Left colon (tissue), 2 donors: Measurements from ENCODE around the gene TRIP4. TPM values are rescaled to one million over a fixed set of nuclear protein-coding genes. Genes with fewer than 3 reads are reported as not detected.
"Not testable (repeated sequence)": the region's sequence is repeated elsewhere in the genome, so short reads cannot be mapped to it uniquely, and the experiment has no call there.

Source experiments
- ATAC-seq: fragments of 200-7000 bp; cut with Tn5 transposase; one replicate; pipeline ENCODE4 v1.9.1; 2020; ENCODE audit warnings: mild to moderate bottlenecking, moderate library complexity
- DNase-seq, 2 donors: peaks; one replicate each; pipeline ENCODE4 v3.0.0-alpha.2; 2020
- intact Hi-C, 2 donors: fragments of 100-400 bp; cut with DNase I in 1 of 2; cut with micrococcal nuclease in 1 of 2; formaldehyde crosslinking; loops; one replicate each; pipeline versions ENCODE4 v1.11.2 to v1.14.0; 2022; cut with DNase I, micrococcal nuclease
- total RNA-seq, 2 donors: library from RNA; stranded (reverse); fragmentation: NEBNext Ultra II Directional; extraction: Animal tissue kit (Norgen Biotek cat#: 25700); gene quantifications; one replicate each; pipeline ENCODE4 v1.2.1, GENCODE V29; 2021
- donor health status: DM: no; HTN: no; CAD: no.
- donor health status: DM: yes; HTN: yes; CAD: no.

The TRIP4 gene
- total RNA-seq, 2 donors from 2014 or later = 34.2 to 34.4 TPM

DNA sequence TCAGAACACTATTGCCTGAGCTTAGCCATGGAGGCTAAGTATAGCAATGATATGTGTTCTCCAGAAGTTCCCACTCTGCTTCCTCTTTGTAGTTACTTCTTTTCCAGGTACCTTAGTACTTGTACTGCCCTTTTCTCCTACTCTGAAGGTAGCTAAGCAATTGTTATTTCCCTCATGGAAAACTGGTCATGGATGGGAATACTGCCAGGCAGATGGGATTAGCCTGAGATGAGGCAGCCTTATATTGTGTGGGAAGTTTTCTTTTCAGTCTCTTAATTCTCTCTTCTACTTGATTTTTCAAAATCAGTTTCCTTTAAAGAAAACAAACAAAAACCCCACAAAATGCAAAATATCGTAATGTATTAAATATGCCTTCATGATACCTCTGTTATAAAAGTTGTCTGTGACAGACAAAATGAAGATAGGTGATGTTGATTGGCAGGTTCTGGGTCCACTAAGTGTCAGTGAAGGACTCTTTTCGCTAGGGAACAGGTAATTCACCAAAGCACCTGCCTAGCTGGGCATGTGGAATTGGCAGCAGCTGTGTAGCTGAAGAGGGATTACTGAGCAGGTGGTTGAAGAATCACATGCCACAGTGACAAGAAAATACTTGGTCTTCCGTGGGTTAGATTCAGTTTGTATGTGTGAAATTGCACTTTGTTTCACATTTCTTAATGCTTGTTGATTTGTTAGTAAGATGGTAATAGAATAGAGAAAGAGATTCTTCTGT lies 76.8 kb downstream of the TRIP4 start:
- intact Hi-C loops = no loop called here
- DNase-seq (no peak), ATAC-seq (no peak)

DNA sequence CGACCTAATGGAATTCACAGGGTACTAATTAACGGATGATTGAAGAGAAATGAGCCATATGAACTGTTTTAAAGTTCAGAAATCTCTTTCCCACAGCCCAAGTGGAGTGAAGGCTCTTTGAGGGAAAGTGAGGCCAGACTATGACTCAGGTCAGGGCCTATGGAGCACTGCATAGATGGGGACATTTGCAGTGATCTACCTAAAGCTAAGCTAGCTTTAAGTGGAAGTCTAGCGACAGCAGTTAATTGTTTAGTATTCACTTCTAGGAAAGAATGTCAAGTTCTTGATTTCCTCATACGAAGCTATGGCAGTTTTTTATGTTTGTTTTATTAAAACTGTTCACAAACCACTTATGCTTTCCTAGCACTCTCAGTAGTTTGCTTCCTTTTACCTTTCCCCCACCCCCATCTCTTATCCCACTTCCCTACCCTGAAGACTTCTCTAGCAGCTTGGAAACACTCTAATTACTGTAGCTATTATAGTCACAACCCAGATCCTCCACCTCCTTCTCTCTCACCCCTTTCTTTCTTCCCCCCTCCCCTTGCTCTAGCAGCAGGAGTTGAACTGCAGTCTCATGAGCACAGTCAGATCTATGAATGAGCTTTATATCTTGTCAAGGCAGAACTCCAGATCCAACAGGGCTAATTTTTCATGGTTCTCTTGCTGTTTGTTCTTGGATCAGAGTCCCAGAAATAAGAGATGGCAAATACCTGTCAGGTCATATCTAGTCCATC lies 78.9 kb downstream of the TRIP4 start:
- ATAC-seq (no peak), DNase-seq (no peak)
- intact Hi-C loops = no loop called here

DNA sequence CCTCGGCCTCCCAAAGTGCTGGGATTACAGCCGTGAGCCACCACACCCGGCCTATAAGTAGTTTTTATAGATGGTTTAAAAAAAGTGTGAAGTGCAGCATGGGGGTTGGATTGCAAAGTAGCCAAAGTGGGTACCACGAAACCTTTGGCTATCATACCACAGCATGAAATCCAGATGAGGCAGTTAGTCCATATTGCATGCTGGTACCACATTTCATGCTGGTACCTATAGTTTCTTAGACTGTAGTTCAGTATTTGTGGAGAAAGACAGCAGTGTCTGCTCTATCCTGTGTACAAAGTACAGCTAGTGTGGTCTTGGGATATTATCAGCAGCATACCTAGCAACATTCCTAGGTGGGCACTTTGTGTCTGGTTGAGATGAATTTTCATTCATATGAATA lies 84.5 kb downstream of the TRIP4 start:
- no peak for ATAC-seq
- intact Hi-C loops = no loop called here
- no peak for DNase-seq

DNA sequence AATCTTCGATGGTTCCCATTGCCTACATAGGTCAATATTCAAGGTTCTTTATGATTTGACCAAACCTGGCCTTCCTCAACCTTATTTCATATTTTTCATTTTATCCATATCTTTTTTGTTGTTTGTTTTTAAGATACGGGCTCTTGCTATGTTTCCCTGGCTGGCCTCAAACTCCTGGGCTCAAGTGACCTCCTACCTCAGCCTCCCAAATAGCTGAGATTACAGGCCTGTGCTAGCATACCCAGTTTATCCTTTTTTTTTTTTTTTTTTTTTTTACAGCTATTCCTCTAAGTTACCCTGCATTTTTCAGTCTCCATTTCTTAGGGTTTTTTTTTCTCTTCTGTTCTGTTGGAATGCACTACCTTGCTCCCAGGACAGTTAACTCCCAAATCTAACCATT lies 87.2 kb downstream of the TRIP4 start:
- no peak for DNase-seq
- intact Hi-C loops = no loop called here
- ATAC-seq = no peak

DNA sequence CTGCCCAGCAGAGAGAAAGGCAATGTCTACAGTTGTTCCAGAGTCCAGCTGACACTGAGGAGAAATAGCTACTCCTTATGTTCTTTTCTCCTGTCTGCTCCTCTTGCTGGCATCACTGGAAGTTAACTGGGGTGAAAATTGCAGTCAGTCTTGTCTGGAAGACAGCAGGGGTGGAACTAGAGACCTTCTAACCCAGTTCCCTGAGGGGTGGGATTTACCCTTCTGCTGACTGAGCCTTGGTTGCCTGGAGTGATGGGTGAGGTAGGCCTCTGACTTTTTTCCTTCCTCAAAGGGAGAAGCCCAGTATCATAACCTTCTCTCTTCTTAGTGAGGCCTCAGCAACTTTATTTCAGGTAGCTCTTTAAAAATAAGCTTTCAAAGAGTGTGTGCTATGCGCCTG lies 88.9 kb downstream of the TRIP4 start:
- no peak for ATAC-seq
- intact Hi-C loops = no loop called here
- DNase-seq = no peak

DNA sequence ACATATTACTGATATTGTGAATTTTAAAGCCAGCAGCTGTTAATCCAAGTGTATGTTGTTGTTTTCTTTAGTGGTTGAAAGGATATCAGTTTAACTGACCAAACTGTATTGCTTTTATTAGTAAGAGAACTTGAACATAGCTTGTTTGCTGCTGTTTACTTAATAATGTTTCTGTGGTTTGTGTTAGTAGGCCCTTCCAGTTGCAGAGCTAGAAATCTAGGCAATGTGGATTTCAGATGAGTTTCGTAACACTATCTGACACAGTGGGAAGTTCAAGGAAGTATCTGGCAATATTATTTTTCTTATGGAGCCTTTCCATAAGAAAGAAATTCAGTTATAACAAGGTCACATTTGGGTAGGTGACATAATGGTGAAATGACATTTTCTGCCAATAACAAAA lies 91.2 kb downstream of the TRIP4 start:
- intact Hi-C loops = no loop called here
- DNase-seq (no peak), ATAC-seq (no peak)

DNA sequence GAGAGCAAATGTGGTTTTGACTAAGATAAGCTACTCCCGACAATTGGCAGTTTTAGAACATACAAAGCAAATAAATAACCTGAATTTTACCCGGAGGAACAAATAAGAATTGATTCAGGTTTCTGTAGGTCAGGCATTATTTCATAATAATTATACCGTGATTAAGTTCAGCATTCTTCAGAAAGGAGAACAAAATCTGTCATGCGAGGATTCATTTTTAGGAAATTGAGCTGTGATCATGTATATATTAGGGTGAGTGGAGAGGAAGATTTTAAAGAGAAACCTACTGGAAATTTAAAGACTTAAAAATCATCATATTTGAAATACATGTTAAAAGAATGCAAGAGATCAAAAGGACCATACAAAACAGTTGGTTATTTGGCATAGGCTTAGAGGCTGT lies 93.3 kb downstream of the TRIP4 start:
- no peak for DNase-seq

DNA sequence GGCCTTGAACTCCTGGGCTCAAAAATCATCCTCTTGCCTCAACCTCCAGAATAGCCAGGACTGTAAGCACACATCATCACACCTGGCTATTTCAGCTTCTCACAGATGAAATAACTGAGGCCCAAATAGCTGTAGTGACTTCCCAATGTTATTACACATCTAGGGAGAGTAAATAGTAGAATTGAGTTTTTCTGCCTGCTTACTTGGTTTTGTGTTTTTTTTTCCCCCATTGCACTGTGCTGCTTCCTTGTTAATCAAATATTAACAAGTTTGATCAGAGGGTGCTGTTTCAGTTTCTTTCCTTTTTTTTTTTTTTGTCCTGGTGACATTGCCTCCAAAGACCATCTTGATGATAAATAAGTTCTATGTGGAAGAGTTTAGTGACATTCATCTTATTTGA lies 96.1 kb downstream of the TRIP4 start:
- intact Hi-C loops = no loop called here
- ATAC-seq = no peak
- no peak for DNase-seq

More for the DNA sequence above, 93.3 kb downstream of the TRIP4 start:
- no peak for ATAC-seq
- intact Hi-C loops = no loop called here

DNA sequence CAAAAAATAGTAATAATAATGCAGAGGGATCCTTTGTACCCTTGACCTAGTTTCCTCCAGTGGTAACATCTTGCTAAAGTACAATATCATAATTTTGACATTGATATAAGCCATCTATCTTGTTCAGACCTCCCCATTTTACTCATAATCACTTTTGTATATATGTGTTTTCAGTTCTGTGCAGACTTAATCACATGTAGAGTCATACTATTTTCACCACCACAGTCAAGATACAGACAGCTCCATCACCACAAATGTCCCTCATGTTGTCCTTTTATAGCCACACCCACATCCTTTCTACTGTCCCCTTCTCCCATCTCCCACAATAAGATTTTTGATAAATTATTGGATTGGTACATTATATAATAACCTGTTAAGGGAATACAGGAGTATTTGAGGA lies 98.2 kb downstream of the TRIP4 start:
- ATAC-seq = no peak
- intact Hi-C loops = no loop called here

DNA sequence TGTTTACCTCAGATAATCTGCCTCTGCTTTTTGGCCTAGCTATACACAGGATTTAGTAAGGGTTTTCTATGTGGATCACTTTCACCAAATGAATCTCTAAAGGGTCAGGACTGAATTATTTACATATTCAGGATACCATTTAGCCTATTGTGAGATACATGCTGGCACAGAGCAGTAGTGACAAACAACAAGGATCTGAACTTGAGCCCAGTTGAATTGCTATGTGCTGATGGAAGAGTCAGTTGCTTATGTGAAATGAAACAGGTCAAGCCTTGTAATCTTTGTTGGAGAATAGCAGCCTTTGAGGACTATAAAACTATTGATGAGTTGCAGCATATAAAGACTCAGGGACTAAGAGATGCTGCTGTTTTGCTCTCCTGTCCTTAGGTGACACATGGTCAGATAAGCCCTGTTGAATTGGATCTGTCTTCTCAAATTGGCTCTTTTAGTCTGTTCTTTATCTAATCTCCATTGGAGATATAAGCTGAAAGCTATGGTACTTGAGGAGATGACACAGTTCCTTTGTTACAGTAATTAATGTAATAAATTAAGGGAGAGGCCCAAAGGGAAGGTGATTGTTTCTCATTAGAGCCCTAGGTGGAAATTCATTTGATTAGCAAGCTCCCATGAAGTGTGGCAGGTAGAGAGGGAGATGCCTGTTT lies 103.1 kb downstream of the TRIP4 start:
- DNase-seq (no peak), ATAC-seq (no peak)
- intact Hi-C loops = no loop called here

More for the DNA sequence above, 98.2 kb downstream of the TRIP4 start:
- DNase-seq = no peak

DNA sequence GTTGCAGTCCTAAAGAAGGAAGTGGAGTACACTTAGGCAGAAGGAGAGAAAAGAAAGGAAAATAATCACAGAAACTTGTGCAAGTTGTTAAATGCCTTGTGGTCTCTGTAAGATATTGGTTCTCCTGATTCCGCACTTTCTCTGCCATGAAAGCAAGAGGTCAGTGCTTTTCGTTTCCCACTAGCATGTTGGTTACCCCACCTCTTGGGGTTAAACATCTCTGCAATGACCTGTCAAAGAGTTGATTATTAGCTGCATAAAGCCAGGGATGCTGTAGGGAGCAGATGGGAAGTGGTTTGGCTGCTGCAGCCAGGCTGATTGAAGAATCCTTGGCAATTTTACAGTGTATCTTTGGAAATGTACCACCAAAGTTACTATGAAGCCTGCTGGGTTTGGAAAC lies 106.0 kb downstream of the TRIP4 start:
- DNase-seq = no peak
- intact Hi-C loops = no loop called here
- ATAC-seq = no peak

DNA sequence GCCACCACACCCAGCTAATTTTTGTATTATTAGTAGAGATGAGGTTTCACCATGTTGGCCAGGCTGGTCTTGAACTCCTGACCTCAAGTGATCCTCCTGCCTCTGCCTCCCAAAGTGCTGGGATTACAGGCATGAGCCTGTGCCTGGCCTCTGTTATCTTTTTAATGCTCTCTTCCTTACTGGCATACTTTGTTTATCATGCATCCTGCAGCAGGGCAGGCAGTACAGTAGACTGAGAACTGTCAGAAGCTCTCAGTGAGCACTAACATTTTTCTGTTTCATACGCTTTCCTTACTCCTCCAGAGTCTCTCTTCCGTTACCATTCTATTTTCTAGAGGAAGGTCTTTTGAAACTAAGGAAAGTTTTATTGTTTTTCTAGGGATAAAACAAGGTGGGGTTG lies 108.3 kb downstream of the TRIP4 start:
- ATAC-seq, intact Hi-C loops, DNase-seq: not testable (repeated sequence)

DNA sequence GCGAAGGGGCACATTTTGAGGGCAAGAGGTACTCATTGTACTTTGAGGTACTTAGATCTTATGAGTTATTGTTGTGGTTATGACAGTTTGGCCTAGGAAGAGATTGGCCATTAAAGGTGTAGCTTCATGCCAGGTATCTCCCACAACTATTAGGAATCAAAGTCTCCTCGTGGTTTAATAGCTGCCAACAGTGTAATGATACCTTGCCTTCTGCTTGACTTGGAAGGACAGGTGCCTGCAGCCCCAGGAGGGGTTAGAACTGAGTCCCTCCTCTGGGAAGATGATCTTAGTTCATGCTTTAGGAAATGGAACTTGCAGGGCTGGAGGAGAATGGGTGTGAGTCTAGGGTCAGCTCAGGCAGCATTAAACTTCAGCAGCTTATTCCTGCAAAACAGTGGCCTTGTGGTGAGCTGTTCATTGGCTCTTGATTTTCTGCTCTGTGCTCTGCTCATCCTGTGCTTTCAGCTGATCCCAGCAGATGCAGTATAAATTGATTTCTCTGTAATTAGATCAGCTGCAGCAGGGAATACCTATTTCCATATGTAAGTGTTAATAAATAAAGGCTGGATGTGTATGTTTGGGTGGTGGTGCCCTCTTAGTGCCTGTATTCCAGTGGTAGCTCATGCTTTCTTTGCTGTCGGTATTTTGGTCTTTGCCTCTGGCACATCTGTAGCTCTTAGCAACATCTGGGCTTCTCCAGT lies 113.2 kb downstream of the TRIP4 start:
- ATAC-seq (no peak), DNase-seq (no peak)
- intact Hi-C loops = no loop called here

DNA sequence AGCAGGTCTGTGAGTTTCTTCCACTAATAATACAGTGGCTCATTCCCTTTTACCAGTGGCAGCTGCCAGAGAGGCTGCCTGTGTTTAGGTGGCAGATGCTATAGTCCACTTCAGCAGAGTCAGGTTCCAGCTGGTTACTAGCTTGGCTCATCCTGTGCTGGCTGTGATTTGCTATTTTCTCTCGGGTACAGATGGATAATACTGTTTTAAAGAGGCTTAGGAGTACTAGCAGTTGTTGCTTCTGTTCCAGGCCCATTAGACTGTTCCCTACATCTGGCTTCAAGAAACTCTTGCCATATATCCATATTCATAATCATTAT lies 113.7 kb downstream of the TRIP4 start:
- intact Hi-C loops = no loop called here
- no peak for DNase-seq
- no peak for ATAC-seq

DNA sequence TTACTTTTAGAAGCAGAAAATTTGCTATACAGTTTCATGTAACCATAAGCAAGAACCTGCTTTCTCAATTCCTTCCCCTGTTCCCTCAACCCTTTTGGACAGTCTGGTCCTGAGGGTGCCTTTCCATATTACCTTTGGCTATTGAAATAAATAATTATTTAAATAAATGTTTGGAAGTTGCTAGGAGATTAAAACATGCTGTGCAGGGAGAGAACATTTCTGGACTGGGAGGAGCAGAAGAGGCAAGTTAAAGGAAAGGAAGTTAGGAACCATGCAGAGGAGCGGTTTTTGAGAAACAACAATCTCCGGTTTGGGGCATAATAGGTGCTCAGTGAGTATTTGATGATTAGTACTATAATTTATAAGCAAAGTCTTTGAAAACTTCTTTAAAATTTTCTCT lies 114.5 kb downstream of the TRIP4 start:
- intact Hi-C loops = no loop called here
- DNase-seq (no peak), ATAC-seq (no peak)

DNA sequence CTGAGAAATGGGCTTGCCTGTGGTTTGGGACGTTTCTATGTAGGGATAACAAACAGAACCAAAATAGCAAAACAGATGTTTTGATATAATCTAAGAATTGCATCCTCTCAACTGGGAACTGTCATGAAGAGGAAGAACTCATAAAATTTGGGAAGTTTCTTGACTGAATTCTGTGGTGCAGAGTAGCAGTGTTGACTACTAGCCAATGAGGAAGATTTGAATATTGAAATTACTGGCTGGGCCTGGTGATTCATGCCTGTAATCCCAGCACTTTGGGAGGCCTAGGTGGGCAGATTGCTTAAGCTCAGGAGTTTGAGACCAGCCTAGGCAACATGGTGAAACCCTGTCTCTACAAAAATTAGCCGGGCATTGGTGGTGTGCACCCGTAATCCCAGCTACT lies 114.9 kb downstream of the TRIP4 start:
- DNase-seq (no peak), ATAC-seq (no peak)
- intact Hi-C loops = no loop called here

DNA sequence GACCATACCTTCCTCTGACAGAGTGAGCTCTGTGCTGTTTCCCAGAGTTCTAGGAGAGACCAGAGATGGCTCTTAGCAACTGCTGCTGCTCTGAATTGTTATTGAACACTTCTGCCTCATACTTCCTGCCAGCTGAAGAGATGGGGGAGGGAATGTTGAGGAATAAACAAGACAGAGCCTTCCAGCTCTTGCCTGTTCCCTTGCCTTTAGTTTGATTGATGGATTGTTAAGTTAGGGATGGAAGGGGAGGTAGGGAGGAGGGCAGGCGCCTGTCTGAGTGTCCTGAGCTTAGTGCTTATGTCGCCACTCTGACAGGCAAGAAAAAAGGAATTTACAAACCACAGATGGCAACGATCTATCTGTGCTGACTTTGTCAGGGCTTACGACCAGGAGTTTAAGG lies 115.6 kb downstream of the TRIP4 start:
- no peak for ATAC-seq
- intact Hi-C loops = no loop called here
- DNase-seq = no peak

DNA sequence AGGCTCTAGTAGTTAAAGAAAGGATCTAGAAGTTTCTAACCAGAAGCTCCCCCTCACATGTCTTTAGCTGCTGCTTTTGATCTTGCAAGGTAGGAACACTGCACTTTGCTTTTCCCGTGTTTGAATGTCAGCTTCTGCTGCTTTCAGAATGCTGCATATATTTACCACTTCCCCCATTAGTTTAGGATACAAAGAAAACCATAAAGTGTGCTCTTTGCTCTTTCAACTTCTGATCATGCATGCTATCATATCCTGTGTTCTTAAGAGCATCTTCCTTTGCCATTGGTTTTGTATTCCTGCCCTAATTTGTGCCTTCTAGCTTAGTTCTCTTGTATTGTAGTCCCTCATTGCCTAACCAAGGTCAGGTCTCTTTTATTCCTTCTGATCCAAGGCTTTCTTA lies 116.0 kb downstream of the TRIP4 start:
- DNase-seq (no peak), ATAC-seq (no peak)
- intact Hi-C loops = no loop called here
